ENCODE data around the gene DTNB.
"Not testable (repeated sequence)": the region's sequence is repeated elsewhere in the genome, so short reads cannot be mapped to it uniquely, and the experiment has no call there.

Gene DTNB

DNA sequence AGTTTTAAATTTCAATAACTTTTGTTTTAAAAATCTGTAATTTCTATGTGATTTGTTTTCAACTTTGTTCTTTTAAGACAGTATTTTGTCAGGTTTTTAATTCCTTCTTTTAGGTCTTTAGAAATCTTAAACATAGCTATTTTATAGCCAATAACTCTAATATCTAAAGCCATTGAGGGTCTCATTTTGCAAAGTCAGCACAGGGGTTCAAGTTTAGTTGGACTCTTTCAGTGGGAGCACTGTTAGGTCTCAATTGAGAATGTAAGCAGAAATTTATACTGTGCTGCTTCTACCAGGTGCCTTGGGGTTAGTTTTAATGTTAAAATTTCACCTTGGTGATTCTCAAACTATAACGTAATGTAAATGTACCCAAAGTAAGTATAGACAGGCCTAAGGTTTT lies 226.4 kb downstream of the DTNB start:
- FAIRE-seq: no peak

DNA sequence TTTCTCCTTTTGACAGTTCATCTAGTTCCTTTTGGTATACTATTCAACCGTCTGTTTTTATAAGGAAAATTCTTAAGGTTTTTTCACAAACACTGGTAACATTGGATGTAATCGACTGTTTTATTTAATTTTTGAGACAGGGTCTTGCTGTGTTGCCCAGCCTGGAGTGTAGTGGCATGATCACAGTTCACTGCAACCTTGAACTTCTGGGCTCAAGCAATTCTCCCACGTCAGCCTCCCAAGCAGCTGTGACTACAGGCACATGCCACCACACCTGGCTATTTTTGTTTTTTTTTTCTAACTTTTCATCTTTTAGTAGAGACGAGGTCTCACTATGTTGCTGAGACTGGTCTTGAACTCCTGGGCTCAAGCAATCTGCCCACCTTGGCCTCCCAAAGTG lies 227.3 kb downstream of the DTNB start:
- FAIRE-seq: no peak

DNA sequence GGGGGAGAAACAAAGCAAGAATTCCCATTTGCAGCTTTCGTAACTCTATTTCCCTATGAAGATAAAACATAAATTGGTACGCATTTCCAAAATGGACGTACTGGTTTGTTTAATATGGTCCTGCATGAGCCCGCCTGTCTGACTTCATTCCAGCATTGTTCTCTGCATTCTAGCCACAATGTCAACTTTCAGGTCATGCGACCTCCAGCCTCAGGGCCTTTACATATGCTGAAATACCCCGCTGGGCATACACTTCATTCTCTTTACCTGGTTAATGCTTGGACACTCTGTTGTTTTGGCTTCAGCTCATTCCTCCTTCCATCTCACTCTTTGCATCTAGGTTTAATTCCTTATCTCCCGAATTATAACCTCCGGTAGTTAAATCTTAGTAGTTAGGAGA lies 227.9 kb downstream of the DTNB start:
- no peak for FAIRE-seq

- FAIRE-seq: no peak
Measured at GRCh38 chr2:25444608-25445270, 228.6 kb downstream of the DTNB start.

- FAIRE-seq: no peak
Measured at GRCh38 chr2:25443766-25444165, 229.6 kb downstream of the DTNB start.

DNA sequence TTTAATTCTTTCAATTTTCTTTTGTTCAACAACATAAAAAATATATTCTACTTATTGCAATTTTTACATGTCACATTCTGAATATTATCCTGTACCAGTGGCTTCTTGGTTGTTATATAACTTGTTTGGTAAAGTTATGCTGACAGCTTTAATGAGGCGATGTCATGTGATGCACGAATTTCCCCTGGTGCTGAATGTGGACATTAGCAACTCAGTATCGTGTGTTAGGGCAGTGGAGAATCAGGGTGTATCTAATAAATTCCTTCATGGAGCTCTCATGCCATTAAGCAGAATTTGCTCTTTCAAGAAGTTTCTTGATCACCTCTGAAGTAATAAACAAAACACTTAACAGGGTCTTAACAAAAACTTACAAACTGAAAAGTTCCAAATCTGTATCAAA lies 232.0 kb downstream of the DTNB start:
- no peak for FAIRE-seq

DNA sequence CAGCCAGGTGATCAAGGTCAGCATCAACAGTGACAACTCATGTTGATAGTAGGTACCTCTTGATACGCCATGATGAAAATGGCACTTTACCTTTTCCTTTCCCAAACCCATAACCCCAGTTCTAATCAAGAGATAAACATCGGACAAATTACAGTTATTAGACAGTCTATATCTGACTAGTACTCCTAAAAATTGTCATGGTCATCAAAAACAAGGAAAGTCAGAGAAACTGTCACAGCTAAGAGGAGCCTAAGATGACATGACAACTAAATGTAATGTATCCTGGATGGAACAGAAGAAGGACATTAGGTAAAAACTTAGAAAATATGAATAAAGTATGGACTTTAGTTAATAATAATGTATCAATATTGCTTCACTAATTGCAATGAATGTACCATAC lies 234.6 kb downstream of the DTNB start:
- no peak for FAIRE-seq

GRCh38 chr2:25437881-25438662 lies 235.3 kb downstream of the DTNB start:
- FAIRE-seq: no peak

DNA sequence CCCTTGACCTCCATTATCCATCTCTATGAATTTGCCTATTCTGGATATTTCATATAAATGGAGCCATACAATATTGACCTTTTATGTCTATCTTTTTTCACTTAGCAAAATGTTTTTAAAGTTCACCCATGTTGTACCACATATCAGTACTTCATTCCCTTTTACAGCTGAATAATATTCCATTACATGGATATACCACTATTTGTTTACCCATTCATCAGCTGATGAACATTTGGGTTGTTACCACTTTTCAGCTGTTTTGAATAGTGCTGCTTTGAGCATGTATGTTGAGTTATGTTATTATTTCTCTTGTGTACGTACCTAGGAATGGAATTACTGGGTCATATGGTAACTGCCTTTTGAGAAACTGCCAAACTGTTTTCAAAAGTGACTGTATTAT lies 238.0 kb downstream of the DTNB start:
- FAIRE-seq: no peak

DNA sequence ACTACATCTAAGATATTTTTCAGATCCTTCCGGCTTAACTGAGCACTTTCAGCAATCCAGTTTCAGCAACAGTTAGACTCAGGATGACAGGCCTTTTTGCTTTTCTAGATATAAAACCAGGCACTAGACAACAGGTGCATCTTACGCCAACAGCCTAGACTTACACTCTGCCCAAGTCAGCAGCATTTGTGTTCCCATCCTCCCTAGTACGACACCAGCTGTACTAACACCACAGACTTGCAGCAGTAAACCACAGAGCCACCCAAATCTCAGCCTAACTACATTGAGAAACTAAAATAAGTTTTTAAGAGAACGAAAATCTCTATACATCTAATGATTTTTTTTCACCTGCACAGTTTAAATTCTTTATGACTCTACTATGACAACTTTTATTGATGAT lies 241.8 kb downstream of the DTNB start:
- no peak for FAIRE-seq

DNA sequence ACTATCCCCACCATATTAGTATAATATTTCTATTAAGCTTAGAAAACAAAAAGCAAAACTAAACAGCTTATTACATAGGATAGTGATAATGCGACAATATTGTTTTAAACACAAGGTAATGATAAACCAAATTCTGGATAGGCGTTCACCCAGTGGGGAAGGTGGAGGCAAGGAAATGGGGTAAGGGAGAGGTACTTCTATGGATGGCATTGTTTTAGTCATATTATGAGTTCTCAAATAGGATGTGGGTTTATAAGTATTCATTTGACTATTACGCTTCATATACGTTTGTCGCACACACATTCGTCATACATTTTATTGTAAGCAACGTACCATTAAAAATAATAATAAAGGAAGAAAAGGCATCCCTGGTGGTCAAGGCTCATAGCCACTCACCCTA lies 242.8 kb downstream of the DTNB start:
- FAIRE-seq: no peak

- FAIRE-seq: no peak
Measured at GRCh38 chr2:25426326-25426725, 247.1 kb downstream of the DTNB start.

DNA sequence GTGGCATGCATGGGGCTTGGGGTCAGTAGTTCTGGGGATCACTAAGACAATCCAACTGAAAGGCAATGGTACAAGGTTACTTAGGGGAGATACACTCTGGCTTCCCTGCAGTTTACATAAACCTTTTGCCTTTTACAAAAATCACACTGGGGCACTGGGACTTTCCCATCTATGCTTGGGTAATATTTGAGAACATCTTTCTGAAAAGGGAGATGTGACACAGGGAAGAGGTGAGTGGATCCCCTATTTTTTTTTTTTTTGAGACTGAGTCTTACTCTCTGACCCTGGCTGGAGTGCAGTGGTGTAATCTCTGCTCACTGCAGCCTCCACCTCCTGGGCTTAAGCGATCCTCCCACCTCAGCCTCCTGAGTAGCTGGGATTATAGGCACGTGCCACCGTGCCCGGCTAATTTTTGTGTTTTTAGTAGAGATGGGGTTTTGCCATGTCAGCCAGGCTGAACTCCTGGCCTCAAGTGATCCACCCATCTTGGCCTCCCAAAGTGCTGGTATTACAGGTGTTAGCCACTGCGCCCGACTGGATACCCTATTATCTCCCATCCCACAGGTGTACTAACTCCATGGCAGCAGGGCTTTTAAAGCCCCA lies 248.8 kb downstream of the DTNB start:
- FAIRE-seq: no peak

DNA sequence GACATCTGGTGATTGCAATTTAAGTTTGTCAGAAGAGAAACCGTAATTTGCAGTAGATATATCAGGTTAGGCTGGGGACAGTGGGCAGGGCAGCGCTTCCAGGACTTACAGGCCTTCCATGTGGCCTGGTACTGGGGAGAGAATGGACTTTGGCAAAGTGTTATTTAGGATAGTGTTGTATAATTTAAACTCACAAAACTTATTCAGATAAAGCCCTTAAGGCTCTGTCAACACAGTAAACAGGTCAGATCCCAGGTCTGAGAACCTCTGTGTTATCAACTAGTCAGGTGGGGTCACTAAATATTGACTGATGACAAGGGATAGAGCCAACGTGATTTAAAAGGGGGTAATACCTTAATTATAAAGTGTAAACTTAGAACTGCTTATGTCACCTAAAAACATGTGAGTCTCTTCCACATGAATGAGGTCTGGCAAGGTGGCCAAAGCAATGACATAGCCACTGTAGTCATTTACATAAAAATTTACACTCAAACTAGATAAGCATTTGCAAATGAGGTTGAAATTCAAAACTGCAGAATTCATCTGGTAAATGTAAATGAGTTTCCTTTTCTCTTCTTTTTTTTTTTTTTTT lies 251.5 kb downstream of the DTNB start:
- no peak for FAIRE-seq

GRCh38 chr2:25421289-25421688 lies 252.1 kb downstream of the DTNB start:
- FAIRE-seq: no peak

DNA sequence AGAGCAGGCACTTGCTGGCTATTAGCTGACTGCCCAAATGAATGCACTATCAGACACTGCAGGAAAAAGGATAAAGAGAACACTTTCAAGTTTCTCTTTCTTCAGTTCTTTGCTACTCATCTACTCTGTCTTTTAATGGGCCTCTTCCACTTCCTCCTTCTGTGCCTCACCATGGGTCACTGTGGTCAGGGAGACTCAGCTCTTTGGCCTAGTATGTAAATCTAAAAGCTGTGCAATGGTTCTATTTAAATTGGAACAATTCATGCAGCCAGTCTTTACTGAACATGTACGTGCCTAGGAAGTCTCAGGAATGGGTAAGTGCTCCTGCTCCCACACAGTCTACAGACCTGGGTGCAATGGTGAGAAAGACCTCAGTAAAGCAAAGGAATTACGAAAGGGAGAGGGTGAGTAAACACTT lies 252.5 kb downstream of the DTNB start:
- FAIRE-seq: no peak

DNA sequence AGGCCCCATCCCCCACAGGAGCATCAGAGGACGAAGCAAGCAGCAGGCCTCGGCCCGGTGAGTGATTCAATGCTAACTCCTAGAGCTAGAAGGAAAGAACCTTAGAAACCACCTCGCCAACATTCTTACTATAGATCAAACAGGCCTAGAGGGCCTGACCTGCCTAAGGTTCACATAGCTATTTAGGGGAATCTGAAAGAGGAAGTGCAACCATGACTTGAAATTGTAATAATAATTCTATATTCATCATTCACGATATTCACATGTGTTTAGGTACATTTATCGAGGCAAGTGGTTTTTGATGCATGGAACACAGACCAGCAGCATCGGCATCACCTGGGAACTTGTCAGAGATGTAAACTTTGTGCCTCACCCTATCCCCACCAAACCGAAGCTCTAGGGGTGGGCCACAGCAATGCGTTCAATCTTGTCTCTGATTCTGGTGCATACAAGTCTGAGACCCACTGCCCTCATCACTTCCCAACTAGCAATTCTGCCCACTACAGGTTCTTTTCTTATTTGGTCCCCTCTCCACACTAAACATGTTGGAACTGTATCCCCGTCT lies 253.6 kb downstream of the DTNB start:
- FAIRE-seq: no peak

DNA sequence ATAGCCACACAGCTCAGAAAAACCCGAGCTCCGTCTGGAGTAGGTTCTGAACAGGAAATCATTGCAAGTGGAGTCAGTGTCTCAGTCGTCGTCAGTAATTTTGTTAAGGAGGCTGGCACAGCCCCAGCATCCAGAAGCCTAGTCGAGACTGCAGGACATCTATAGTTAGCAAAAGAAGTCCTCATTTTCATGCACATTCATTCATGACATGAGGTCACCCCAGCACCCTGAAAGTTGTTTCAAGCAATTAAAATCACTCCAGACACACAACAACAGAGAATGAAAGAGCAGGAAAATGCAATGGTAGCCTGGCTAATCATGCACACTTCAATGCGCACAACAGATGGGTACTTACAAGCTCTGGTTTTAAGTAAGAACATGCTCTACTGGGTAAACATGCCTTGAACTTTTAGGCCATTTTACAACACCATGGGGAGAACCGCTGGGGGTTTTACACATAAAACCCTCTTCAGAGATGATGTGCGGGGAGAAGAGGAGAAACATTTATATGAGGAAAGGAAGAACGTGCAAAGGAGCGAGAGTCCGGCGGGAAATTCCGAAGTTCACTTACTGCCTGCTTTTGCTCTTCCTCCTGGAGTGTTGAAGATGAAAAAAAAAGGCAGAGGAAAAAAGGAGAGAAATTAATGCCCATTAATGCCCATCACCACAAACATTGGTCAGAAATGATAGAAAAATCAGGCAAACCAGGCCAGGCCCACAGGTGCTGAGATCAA lies 254.3 kb downstream of the DTNB start:
- no peak for FAIRE-seq

- FAIRE-seq: no peak
Measured at GRCh38 chr2:25417715-25418369, 255.5 kb downstream of the DTNB start.

DNA sequence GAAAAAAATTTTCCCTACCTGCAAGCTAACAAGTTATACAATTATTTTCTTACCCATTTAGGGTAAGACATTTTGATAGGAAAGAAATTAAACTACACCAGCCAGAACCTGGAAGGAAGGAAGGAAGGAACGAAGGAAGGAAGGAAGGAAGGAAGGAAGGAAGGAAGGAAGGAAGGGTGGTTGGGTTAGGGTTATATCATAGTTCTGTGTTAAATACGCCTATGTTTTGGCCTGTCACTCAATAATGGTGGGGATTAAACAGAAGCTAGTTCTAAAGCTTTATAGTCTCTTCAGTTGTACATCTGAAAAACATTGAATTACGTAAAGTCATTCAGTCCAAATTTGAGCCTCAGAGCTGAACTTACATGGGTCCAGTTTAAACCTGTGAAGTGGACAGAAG lies 256.7 kb downstream of the DTNB start:
- no peak for FAIRE-seq

GRCh38 chr2:25414781-25415180 lies 258.6 kb downstream of the DTNB start:
- no peak for FAIRE-seq

GRCh38 chr2:25413409-25413808 lies 260.0 kb downstream of the DTNB start:
- not testable (repeated sequence) for FAIRE-seq
